Astrocyte of the cerebellum (primary cell): ENCODE data around the gene BEST3.

Experiments used
- DNase-seq: peaks from one replicate; pipeline ENCODE4 v3.0.0-alpha.2; 2011; ENCODE audit warnings: low read depth
- H3K4me3 ChIP-seq: 2 replicates; pipeline ENCODE4 v1.5.1; 2011; ENCODE audit warnings: mild to moderate bottlenecking, low read depth, low read length, moderate library complexity
- CTCF ChIP-seq: IDR thresholded peaks from 2 replicates; pipeline ENCODE4 v1.5.1; 2012; ENCODE audit warnings: low read length, low read depth, moderate library complexity, mild to moderate bottlenecking; ENCODE audit errors: missing control alignments
- in situ Hi-C: cut with HindIII; loops from 2 replicates; pipeline ENCODE4 v1.10.0; 2017; ENCODE audit warnings: low sequenced_read_pairs

BEST3 gene

GRCh38 chr12:69630191-69630590, 68.9 kb downstream of the BEST3 start:
- in situ Hi-C loops, result no loop called here
- DNase-seq, result no peak

DNA sequence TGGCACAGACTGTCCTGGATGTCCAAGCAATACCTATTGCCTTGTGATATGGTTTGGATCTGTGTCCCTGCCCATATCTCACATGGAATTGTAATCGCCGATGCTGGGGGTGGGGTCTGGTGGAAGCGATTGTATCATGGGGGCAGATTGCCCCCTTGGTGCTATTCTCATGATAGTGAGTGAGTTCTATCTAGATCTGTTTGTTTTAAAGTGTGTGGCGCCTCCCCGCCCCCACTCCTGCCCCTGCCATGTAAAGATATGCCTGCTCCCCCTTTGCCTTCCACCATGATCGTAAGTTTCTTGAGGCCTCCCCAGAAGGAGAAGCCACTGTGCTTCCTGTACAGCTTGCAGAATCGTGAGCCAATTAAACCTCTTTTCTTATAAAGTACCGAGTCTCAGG, 71.6 kb downstream of the BEST3 start:
- in situ Hi-C loops, result no loop called here
- DNase-seq, result no peak
- no peak for TF ChIP-seq CTCF
- no peak overlapping the region for H3K4me3 ChIP-seq

More at GRCh38 chr12:69630191-69630590, 68.9 kb downstream of the BEST3 start:
- no peak overlapping the region for H3K4me3 ChIP-seq
- TF ChIP-seq CTCF, result peak; percentile 38

- TF ChIP-seq CTCF, result no peak
- no peak overlapping the region for H3K4me3 ChIP-seq
- DNase-seq, result no peak
- in situ Hi-C loops, result no loop called here
Measured at GRCh38 chr12:69623970-69624369, 75.1 kb downstream of the BEST3 start.

DNA sequence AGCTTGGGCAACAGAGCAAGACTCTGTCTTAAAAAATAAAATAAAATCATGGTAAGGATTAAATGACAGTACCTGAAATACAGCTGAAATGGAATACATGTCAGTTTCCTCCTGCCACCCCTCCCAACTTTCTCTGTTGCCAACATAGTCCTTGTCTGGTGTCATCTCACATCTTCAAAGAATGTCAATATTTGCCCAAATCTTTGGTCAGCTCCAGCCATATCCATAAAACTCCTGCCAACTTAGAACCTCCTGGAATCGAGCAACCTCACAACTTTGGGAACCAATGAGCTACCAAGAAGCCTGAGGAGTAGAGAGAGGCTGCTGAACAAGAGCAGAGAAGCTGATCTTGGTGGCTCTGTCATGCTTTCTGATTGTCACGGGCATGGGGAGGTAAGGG, 77.6 kb downstream of the BEST3 start:
- no peak for DNase-seq
- TF ChIP-seq CTCF, result no peak
- in situ Hi-C loops, result no loop called here
- H3K4me3 ChIP-seq, result no peak overlapping the region

GRCh38 chr12:69620921-69621320, 78.2 kb downstream of the BEST3 start:
- no peak overlapping the region for H3K4me3 ChIP-seq
- in situ Hi-C loops, result no loop called here
- TF ChIP-seq CTCF, result no peak
- DNase-seq, result no peak

- TF ChIP-seq CTCF, result no peak
- no peak for DNase-seq
- no peak overlapping the region for H3K4me3 ChIP-seq
- in situ Hi-C loops, result no loop called here
Measured at GRCh38 chr12:69620077-69620476, 79.0 kb downstream of the BEST3 start.

DNA sequence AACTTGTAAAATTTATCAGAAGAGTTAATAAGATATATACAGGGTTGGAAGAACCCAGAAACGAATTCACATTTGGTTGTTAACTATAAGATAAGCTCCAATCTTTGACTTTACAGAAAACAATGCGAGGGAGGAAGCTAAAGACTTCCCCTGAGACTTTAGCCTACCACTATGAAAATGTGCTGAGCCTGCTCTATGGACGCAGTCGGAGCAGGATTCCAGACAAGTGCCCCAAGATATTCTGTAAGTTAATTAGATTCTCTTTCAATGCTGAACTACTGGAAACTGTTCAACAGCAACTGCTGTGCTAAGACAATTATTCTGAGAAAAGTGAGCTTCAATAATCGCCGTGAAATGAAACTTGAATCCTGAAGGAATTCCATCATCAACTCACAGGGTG, 80.1 kb downstream of the BEST3 start:
- no peak overlapping the region for H3K4me3 ChIP-seq
- in situ Hi-C loops, result no loop called here
- TF ChIP-seq CTCF, result no peak
- DNase-seq, result peak; percentile 6
